Measurements from ENCODE around the gene HSF2BP.
A peak's percentile ranks its signal among the peaks of the same experiment; 100 is the strongest.
"Not testable (repeated sequence)": the region's sequence is repeated elsewhere in the genome, so short reads cannot be mapped to it uniquely, and the experiment has no call there.

The HSF2BP gene

GRCh38 chr21:43574741-43575472 is 84.4 kb downstream of the HSF2BP start:
- peak; percentile 30 for DNase-seq (ENCODE audit: low read depth)
- no peak overlapping the region for H3K4me3 ChIP-seq (ENCODE audit: low read depth, low read length)
- TF ChIP-seq MAX (IDR thresholded peaks at IDR 0.05; ENCODE audit: low read depth, low read length): no peak
- no peak for TF ChIP-seq MYC (IDR thresholded peaks at IDR 0.05; ENCODE audit: low read depth, low read length)
- TF ChIP-seq, protein P1, sequence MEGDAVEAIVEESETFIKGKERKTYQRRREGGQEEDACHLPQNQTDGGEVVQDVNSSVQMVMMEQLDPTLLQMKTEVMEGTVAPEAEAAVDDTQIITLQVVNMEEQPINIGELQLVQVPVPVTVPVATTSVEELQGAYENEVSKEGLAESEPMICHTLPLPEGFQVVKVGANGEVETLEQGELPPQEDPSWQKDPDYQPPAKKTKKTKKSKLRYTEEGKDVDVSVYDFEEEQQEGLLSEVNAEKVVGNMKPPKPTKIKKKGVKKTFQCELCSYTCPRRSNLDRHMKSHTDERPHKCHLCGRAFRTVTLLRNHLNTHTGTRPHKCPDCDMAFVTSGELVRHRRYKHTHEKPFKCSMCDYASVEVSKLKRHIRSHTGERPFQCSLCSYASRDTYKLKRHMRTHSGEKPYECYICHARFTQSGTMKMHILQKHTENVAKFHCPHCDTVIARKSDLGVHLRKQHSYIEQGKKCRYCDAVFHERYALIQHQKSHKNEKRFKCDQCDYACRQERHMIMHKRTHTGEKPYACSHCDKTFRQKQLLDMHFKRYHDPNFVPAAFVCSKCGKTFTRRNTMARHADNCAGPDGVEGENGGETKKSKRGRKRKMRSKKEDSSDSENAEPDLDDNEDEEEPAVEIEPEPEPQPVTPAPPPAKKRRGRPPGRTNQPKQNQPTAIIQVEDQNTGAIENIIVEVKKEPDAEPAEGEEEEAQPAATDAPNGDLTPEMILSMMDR (IDR thresholded peaks at IDR 0.05; ENCODE audit: low read depth, low read length): no peak
- no peak for TF ChIP-seq POLR2A (IDR thresholded peaks at IDR 0.05; ENCODE audit: extremely low read depth, insufficient read length)

- no peak overlapping the region for H3K4me3 ChIP-seq (ENCODE audit: low read depth, low read length)
- no peak for DNase-seq (ENCODE audit: low read depth)
- no peak for TF ChIP-seq MAX (IDR thresholded peaks at IDR 0.05; ENCODE audit: low read depth, low read length)
These were observed 85.4 kb downstream of the HSF2BP start for GRCh38 chr21:43573921-43574320.

DNA sequence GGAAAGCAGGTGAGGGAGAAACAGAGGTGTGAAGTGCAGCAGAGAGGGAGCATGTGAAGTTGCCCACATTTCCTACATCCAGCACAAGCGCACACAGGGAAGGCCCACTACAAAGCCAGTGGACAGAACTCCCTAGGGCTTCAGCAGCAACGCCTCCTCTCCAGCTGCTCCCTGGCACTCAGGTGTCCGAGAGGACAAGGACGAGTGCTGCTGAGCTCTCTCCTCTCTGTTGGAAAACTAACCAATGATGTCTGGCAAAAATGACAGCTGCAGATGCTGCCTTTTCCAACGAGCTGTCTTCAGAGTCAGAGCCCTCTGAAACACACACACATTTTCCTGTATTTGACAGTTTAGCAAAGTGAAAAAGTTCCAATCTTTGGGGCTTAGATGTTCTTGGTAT is 86.8 kb downstream of the HSF2BP start:
- TF ChIP-seq, protein P1 (IDR thresholded peaks at IDR 0.05; ENCODE audit: low read depth, low read length): no peak
- TF ChIP-seq MAX (IDR thresholded peaks at IDR 0.05; ENCODE audit: low read depth, low read length): no peak
- no peak for TF ChIP-seq MYC (IDR thresholded peaks at IDR 0.05; ENCODE audit: low read depth, low read length)
- TF ChIP-seq POLR2A (IDR thresholded peaks at IDR 0.05; ENCODE audit: extremely low read depth, insufficient read length): no peak
- no peak for DNase-seq (ENCODE audit: low read depth)
- no peak overlapping the region for H3K4me3 ChIP-seq (ENCODE audit: low read depth, low read length)

- no peak for DNase-seq (ENCODE audit: low read depth)
- TF ChIP-seq, protein P1 (IDR thresholded peaks at IDR 0.05; ENCODE audit: low read depth, low read length): no peak
- TF ChIP-seq POLR2A (IDR thresholded peaks at IDR 0.05; ENCODE audit: extremely low read depth, insufficient read length) (no peak), MAX (IDR thresholded peaks at IDR 0.05; ENCODE audit: low read depth, low read length) (no peak), MYC (IDR thresholded peaks at IDR 0.05; ENCODE audit: low read depth, low read length) (no peak)
- no peak overlapping the region for H3K4me3 ChIP-seq (ENCODE audit: low read depth, low read length)
These were observed 87.3 kb downstream of the HSF2BP start for GRCh38 chr21:43571976-43572375.

GRCh38 chr21:43570195-43570594 is 89.1 kb downstream of the HSF2BP start:
- not testable (repeated sequence) for H3K4me3 ChIP-seq (ENCODE audit: low read depth, low read length); DNase-seq (ENCODE audit: low read depth)

- DNase-seq (ENCODE audit: low read depth); H3K4me3 ChIP-seq (ENCODE audit: low read depth, low read length): not testable (repeated sequence)
These were observed 96.8 kb downstream of the HSF2BP start for GRCh38 chr21:43562451-43562850.

DNA sequence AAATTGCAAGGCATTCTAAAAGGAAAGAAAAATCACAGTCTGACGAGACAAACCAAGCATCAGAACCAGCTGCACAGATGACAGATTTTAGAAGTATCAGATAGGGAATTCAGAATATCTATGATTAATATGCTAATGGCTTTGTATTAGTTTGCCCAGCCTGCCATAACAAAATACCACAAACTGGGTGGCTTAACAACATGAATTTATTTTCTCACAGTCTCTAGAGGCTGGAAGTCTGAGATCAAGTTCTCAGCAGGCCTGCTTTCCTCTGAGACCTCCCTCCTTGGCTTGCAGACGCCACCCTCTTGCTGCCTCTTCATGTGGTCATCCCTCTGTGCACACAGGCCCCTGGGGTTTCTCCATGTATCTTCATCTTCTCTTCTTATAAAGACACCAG is 118.7 kb downstream of the HSF2BP start:
- H3K4me3 ChIP-seq (ENCODE audit: low read depth, low read length); DNase-seq (ENCODE audit: low read depth): not testable (repeated sequence)

DNA sequence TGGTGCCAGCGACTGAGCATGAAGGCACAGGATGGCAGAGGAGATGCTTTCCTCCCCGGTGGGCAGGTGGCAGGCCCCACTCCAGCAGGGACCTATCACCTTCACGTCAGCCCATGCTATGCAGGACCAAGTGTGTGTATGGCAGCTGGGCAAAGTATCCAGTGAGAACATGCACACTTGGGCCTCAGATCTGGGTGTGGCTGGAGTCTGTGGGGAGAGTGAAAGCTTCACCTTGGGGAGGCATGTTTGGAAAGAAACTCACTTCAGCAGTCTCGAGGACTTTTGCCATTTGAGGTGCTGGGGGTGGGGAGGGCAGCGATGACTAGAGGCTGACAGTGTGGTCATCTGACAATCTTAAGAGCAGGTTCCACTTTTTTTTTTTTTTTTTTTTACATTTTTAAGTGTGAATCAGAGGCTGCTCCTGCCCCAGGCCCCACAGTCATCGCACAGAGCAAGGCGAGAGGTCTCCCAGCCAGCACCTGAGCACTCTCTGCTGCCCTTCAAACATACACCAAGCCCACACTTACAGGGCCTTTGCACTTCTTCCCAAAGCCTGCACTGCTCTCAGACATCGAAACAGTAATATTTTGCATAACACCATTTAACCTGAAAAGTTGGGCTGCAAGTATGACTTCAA is 136.7 kb downstream of the HSF2BP start:
- not testable (repeated sequence) for H3K4me3 ChIP-seq (ENCODE audit: low read depth, low read length); DNase-seq (ENCODE audit: low read depth)

DNA sequence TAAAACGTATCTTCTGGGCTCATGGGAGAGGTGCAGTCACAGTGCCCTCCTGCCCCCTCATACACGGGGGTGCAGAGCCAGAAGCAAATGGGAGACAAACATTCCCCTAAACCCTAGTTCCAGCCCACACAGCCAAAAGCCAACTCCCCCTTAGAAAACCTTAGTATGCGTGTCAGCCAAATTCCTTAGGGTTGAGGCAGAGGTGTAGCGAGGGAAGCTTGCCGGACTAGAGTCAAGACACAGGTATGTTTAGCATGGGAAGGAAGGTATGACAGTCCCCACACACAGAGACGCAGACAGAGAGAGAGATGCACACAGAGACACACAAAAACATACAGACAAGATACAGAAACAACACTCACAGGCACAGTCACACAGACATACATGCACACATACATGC is 141.6 kb downstream of the HSF2BP start:
- not testable (repeated sequence) for DNase-seq (ENCODE audit: low read depth); H3K4me3 ChIP-seq (ENCODE audit: low read depth, low read length)

DNA sequence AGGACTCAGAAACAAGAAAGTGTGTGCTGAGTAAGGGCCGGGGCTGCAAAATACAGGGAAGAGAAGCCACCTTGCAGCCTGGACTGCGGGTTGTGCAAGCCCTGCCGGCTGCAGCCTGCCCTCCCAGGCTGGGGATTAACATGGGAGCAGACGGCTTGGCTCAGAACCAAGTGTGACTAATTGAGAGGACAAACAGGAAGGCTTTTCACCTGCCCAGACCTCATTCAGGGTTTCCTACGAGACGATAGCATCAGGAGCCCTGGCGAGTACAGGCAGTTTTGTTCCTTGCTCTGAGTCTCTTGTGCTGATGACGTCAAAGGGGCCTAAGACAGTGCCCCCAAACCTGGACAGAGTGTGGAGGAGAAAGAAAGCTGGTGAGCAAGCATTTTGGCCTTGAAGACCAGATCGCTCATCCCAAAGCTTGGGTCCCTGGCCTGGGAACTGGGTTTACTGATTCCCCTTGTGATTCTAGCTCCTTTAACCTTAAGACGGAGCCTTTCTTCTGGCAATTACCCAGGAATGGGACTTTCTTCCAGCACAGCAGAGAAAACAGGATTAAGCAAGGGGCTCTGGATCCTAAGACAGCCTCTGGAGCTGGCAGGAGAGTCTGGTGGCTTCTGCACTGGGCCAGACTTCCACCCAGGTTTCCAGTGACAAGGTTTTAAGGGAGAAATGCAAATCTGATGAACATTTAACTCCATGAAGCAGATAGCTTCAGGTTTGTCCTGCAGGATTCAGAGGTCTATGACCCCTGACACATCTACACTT is 142.2 kb downstream of the HSF2BP start:
- not testable (repeated sequence) for DNase-seq (ENCODE audit: low read depth); H3K4me3 ChIP-seq (ENCODE audit: low read depth, low read length)

DNA sequence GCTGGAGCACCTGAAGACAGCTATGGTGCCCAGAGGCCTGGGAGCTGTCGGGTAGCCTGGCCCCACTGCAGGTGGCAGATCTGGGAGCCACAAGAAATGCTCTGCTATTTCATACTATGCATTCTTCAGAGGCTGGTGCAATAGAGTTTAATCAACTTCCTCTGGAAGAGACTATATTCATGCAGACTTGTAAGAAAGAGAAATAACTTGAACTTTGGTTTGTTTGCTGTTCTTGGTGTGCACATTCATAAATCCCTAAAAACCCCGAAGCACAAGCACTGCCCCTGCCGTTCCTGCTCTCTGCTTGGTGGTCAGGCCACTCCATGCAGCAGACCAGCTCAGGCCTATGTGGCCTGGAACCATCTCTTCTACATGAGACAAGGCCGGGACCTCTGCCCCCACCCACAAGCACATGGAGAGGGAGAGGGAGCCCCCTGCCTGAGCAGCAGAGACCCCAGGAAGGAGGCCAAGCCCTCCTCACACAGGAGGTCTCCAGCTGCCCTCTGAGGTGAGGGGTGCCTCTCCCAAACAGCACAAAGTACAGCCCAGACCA is 142.9 kb downstream of the HSF2BP start:
- not testable (repeated sequence) for H3K4me3 ChIP-seq (ENCODE audit: low read depth, low read length); DNase-seq (ENCODE audit: low read depth)

DNA sequence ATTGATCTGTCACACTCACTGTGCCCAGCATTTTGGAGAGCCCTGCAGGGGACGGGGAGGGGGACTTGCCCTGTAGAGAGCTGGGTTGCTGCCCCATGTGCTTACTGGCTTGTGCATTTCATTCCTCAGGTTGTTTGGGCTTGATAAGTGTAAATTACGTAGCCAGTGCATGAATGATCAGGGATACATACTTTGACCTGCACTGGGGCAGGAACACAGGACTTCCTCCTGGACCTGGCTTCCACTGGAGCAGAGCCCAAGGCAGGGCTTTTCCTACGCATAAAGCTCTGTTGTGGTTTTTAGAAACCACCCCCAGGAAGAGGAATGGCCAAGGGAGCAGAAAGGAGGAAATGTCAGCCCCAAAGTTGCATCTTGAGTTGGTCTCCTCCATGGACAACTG is 144.5 kb downstream of the HSF2BP start:
- not testable (repeated sequence) for DNase-seq (ENCODE audit: low read depth); H3K4me3 ChIP-seq (ENCODE audit: low read depth, low read length)

All from NB4 (cell line).